HS-27A (cell line): ENCODE measurements around the gene CENPC.

Source experiments
- DNase-seq: peaks from one replicate; pipeline ENCODE4 v3.0.0-alpha.2; 2012; ENCODE audit warnings: low read depth, missing footprints

Gene CENPC, protein sequence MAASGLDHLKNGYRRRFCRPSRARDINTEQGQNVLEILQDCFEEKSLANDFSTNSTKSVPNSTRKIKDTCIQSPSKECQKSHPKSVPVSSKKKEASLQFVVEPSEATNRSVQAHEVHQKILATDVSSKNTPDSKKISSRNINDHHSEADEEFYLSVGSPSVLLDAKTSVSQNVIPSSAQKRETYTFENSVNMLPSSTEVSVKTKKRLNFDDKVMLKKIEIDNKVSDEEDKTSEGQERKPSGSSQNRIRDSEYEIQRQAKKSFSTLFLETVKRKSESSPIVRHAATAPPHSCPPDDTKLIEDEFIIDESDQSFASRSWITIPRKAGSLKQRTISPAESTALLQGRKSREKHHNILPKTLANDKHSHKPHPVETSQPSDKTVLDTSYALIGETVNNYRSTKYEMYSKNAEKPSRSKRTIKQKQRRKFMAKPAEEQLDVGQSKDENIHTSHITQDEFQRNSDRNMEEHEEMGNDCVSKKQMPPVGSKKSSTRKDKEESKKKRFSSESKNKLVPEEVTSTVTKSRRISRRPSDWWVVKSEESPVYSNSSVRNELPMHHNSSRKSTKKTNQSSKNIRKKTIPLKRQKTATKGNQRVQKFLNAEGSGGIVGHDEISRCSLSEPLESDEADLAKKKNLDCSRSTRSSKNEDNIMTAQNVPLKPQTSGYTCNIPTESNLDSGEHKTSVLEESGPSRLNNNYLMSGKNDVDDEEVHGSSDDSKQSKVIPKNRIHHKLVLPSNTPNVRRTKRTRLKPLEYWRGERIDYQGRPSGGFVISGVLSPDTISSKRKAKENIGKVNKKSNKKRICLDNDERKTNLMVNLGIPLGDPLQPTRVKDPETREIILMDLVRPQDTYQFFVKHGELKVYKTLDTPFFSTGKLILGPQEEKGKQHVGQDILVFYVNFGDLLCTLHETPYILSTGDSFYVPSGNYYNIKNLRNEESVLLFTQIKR

GRCh38 chr4:67545199-67546003 is at the start of gene CENPC:
Gene CENPC, minus strand, starts transcription at chr4:67545503. Its CDS starts 148 bp downstream, at chr4:67545355.
- peak; percentile 91 for DNase-seq

DNA sequence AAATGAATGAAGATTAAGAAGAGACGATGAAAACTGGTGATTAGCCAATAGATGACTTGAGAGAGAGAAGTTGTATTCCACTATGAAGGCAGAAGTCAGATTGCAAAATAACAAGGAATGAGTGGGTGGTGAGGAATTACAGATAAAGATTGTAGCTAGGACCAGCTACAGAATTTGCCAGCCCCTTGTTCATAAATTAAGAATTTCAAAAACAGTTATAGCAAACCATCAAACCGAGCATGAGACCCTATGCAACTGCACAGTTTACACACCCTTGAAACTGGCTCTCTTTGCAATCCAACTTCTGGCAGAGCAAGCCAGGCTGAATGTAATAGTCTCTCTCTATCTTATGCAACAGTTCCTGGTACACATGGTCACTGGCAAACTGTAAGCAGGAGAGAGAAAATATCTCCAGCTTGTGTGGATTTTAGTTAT is 48.5 kb upstream of the CENPC start:
- no peak for DNase-seq

DNA sequence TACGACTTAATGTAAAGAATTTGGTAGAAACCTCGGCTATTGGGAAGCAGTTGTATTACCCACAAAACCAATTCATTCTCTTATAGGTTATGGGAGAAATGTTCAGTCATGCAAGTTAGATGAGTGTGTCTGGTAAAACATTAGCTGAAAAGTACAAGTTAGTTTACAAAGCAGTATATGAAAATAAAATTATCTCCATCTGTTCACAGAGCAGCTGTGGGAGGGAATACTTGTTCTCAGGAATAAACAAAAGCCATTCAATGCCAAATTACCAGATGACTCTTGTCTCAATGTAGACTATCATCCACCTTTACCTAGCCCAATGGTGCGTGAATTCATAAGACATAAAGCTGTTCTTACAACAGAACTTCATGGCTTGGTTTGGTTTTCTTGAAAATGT is 41.9 kb upstream of the CENPC start:
- no peak for DNase-seq

DNA sequence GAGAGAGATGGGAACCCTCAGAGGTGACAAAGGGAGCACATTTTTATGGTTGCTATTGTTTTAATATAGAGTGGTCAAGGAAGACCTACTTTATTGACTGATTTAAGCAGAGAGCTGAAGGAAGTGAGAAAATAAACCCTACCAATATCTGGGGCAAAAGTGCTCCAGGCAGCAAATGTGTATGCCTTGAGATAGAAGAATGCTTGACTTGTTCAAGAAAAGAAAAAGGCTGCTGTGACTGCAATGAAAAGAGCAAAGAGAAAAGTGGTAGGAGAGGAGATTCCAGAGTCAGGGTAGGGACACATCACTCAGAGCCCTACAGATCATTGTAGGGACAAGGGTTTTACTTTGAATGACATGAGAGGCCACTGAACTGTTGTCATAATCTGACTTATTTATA is 39.2 kb upstream of the CENPC start:
- no peak for DNase-seq

GRCh38 chr4:67581913-67582312 is 36.6 kb upstream of the CENPC start:
- no peak for DNase-seq

GRCh38 chr4:67581208-67581857 is 36.0 kb upstream of the CENPC start:
- no peak for DNase-seq

- DNase-seq = no peak
These were observed 35.3 kb upstream of the CENPC start for GRCh38 chr4:67580577-67580976.

GRCh38 chr4:67576538-67576937 is 31.2 kb upstream of the CENPC start:
- DNase-seq = no peak

GRCh38 chr4:67576059-67576466 is 30.8 kb upstream of the CENPC start:
- no peak for DNase-seq

GRCh38 chr4:67575232-67576058 is 30.1 kb upstream of the CENPC start:
- no peak for DNase-seq

GRCh38 chr4:67573193-67573592 is 27.9 kb upstream of the CENPC start:
- DNase-seq = no peak

- DNase-seq = no peak
These were observed 26.7 kb upstream of the CENPC start for GRCh38 chr4:67571975-67572374.

- no peak for DNase-seq
These were observed 25.2 kb upstream of the CENPC start for GRCh38 chr4:67570537-67570936.

DNA sequence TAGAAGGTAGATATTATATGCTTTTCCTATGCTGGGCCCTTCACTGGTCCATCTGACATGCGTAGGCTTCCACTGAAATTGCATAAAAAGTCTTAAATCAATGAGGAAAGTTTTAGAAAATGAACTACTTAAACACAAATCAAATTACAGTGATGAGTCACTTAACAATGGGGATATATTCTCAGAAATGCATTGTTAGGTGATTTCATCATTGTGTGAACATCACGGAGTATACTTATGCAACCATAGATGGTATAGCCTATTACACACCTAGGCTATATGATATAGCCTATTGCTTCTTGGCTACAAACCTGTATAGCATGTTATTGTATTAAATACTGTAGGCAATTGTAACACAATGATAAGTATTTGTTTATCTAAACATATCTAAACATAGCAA is 23.5 kb upstream of the CENPC start:
- DNase-seq = no peak

DNA sequence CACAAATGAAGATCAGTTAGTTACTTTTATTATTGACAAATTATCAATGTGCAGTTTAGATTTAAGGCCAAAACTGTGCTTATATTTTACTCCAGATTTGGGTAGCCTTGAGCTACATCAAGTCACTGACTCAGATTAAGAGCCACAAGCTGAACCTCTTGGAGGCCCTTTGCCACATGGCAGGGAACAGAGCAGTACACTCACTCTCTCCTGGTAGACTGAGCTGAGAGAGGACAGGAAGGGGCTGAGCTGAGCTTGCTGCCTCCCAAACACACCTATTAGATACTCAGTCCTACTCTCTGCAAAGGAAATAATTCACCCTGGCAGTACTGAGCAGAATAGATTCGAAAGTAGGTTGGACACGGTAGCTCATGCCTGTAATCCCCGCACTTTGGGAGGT is 21.0 kb upstream of the CENPC start:
- DNase-seq = no peak

GRCh38 chr4:67565284-67565683 is 20.0 kb upstream of the CENPC start:
- DNase-seq = no peak

GRCh38 chr4:67558493-67558892 is 13.2 kb upstream of the CENPC start, which contains the start of gene STAP1:
Gene STAP1, plus strand, starts transcription at chr4:67558727. Its CDS starts 83 bp downstream, at chr4:67558810.
- DNase-seq = no peak

DNA sequence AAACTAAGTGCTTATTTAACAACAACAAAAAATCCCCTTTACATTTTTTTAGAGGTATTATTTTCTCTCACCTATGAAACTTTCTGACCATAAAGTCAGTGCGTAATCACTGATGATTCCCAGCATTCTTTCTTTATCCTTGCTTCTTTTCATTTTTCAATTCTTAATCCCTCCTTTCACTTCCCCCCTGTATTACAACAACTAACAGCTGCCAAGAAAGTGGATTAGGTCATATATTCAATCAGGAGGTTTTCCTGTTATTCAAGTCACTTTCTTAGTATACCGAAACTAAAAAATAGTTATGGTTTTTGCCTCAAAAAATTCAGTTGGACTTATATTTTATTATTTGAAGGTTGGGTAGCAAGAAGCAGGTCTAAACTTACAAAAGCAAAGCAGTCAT is 11.1 kb upstream of the CENPC start:
- no peak for DNase-seq

- no peak for DNase-seq
These were observed 10.1 kb upstream of the CENPC start for GRCh38 chr4:67555447-67555846.

GRCh38 chr4:67554096-67554495 is 8.8 kb upstream of the CENPC start:
- DNase-seq = no peak
